HTR-8/SVneo (cell line): Measurements from ENCODE around the gene EN1.

ENCODE experiments used
- DNase-seq: peaks from one replicate; pipeline ENCODE4 v3.0.0; 2011; ENCODE audit warnings: low spot score, mixed read lengths; ENCODE audit not compliant: insufficient read length
- FAIRE-seq: peaks from 2 replicates; lab custom pipeline; 2011; peaks lifted over from hg19 to GRCh38; lab: Jason Lieb, UNC

EN1 gene

DNA sequence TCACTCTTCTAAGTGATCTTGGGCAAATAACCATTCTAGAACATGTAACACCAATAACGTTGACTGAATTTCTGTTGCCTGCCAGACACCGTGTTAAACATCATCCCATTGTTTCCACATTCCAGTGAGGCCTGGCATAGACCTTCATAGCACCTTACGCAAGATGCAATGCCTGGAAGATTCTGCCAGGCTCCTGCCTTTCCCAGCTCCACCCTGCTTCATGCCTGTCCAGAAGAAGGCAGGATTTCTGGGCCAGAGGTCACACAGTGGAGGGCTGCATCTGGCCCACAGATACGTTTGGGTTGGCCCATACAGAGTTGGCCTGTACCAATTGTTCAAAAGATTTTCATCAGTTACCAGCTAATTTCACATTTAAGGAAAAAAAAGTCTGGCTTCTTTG, 46.3 kb downstream of the EN1 start:
- FAIRE-seq, result no peak
- DNase-seq, result no peak

DNA sequence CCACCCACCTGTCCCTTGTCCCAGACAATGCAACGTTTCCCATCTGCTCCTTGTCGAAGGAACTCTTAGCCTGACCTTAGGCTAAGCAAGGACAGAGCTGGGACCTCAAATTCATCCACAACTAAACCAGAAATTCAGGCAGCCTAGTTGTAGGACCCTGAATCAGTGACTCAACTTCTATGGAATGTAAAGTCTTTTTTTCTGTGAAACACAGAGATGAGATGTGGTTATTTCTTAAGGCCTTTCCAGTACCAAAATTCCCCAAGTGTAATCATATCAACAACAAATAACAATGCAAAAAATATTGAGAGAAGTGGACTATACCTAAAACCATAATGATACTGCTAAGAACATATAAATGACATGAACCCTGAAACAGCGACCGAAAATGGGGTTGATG, 46.7 kb downstream of the EN1 start:
- no peak for FAIRE-seq
- DNase-seq, result no peak

DNA sequence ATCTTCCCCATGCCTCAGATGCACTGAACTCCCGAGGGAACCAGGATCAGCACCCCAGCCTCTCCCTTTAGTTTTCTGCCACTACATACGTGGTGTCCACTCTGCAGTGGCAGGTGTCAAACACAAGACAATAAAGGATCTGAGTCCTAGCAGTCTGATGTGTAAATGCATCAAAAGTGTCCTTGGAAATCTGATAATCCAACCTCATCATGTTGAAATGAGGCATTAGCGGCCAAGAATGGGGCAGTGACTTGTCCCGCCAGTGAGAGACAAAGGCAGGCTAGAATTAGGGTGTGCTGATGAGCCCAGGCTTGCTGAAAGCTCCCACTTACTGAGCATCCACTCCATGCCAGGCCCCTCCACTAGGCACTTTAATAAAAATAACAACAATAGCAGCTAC, 52.9 kb downstream of the EN1 start:
- DNase-seq (no peak), FAIRE-seq (no peak)
